Adrenal gland (tissue), 5 donors: Measurements from ENCODE around the gene SORL1-AS1.

ENCODE experiments used
- CTCF ChIP-seq, 6 experiments: fragments of 450-650 bp in 4 of 6; fragments of 200-600 bp in 2 of 6; sonication (generic) in 1 of 6; IDR thresholded peaks; 1 replicate in 5 of 6; 2 replicates in 1 of 6; pipeline versions ENCODE4 v1.5.1 to v1.8.0; 2016 to 2021; ENCODE audit warnings: antibody characterized with exemption in 6 of 6, mild to moderate bottlenecking in 2 of 6, moderate library complexity in 1 of 6
- POLR2A ChIP-seq, 2 donors: fragments of 450-650 bp; IDR thresholded peaks; one replicate each; pipeline ENCODE4 v1.6.1; 2017; ENCODE audit warnings: antibody characterized with exemption in 2 of 2, mild to moderate bottlenecking in 2 of 2, moderate library complexity in 1 of 2
- donor health status: DM: no; HTN: no; CAD: no.

- no peak for TF ChIP-seq POLR2A (IDR thresholded peaks at IDR 0.05)
- TF ChIP-seq CTCF (IDR thresholded peaks at IDR 0.05): no peak
Observed at GRCh38 chr11:121488641-121489040, 35.9 kb upstream of the SORL1-AS1 start.
